NCI-H1417 (cell line): ENCODE measurements around the gene ACAA2.

Source experiments
- DNase-seq, 3 experiments: peaks; one replicate each; lab custom pipeline; 2025; lab: John Stamatoyannopoulos, UW

The ACAA2 gene

DNA sequence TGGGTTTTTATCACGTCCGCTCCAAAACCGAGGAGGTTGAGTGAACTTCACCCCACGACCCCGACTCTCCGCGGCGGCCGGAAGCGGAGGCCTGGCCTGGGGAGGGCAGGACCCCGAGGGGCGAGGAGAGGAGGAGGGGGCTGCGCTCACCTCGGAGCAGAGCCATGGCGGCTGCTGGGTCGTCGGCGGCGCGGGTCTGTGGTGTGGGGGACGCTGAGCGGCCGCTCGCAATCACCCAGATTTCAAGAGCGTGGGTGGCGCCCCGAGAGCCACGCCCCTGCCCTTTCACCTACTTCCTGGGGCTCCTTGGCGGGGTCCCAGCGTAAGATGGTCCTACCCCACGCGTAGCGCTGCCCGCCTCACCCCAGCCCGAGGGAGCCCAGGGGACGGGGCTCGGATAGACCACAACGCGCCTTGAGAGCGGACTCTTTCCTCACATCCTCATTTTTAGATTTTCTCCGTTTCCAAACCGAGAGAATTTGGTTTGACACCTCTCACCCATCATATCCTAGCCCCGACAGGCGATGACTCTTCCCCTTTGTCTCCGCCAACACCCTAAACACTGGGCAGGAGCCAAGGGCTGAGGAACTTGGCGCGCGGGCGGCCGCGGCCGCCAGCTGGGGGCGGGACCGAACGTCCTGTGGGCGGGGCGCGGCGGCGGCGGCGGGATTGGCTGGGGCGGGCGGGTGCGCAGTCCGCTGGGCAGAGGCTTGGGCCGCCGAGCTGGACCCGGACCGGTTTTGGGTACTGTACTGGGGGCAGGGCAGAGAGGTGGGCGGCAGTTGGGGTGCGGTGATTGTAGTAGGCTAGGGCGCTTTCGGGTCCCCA, at the start of gene ACAA2:
Gene ACAA2, minus strand, starts transcription at position 215 of the 828 bp plus-strand sequence. Its CDS starts 49 bp downstream, at position 166.
- DNase-seq, result peak; percentile 80 to 97 (median 96)

DNA sequence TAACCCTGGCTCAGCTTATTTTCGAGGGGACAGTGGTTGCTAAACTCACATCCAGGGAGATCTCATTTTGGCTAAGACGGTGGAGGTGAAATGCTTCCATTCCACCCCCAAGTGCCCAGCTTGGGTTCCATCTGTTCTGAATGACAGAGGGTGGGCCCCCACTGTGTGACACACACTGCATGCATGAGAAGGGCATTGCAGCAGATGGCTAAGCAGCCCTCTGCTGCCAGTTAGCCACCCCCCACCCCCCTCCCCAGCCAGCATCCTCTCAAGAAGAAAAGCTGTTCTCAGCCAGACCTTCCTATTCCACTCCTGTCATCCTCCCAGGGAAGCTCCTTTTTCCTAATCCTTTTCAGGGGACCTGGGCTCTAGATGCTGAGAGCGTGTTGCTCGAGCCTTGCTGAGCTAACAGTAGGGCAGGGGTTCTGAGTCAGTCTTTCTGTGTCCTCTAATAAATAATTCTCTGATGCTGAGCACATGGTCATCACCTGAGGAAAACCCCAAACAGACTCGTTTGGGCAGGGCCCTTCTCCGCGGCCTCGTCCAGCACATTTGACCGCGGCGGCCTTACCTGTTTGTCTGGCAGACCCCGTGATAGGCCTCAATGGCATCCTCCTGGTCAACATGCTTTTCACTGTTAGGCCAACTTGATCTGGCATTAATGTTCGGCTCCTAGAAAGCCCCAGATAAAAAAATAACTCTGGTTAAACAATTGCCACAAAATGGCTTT, 49.5 kb upstream of the ACAA2 start:
- DNase-seq, result no peak

DNA sequence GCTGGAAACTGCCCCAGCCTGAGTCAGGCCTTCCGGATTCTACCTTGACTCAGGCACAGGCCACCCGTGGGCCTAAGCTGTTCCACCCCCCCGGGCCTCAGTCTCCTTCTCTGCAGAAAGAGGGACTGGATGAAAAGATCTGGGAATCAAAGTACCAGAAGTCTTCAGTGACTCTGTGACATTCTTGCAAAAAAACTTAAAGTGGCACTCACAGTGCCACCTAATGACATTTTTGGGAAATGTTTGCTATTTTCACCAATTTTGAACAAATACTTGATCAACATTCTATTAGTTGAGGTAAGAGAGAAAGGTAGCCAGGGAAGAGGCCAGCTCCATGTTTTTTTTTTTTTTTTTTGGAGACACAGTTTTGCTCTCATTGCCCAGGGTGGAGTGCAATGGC, 48.3 kb upstream of the ACAA2 start:
- peak in 1 of 3 experiments; percentile 23 for DNase-seq

DNA sequence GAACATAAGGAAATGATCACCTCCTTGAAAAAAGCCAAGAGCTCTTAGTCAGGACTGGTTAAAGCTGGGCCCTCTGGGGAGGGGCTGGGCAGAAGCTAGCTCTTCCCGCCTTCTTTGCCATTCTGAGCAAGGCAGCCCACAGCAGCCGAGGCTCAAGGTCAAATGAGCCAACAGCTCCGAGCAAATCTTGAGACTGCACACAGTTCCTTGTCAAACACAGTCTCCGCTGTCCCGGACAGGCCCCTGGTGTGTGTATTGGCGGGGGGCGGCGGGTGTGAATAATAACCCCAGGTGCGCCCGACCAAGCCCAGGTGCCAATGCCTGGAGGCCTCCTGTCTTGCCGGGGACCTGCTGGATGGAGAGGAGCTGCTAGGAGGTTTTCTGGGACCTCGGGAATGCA, 46.4 kb upstream of the ACAA2 start:
- DNase-seq, result no peak

- no peak for DNase-seq
These were observed 45.7 kb upstream of the ACAA2 start for GRCh38 chr18:49859021-49859359.

- peak; percentile 69 to 89 (median 81) for DNase-seq
These were observed 45.1 kb upstream of the ACAA2 start for GRCh38 chr18:49858309-49859020.

GRCh38 chr18:49857708-49858107, 44.4 kb upstream of the ACAA2 start:
- DNase-seq, result peak in 1 of 3 experiments; percentile 23

- no peak for DNase-seq
These were observed 43.2 kb upstream of the ACAA2 start for GRCh38 chr18:49856496-49856895.

DNA sequence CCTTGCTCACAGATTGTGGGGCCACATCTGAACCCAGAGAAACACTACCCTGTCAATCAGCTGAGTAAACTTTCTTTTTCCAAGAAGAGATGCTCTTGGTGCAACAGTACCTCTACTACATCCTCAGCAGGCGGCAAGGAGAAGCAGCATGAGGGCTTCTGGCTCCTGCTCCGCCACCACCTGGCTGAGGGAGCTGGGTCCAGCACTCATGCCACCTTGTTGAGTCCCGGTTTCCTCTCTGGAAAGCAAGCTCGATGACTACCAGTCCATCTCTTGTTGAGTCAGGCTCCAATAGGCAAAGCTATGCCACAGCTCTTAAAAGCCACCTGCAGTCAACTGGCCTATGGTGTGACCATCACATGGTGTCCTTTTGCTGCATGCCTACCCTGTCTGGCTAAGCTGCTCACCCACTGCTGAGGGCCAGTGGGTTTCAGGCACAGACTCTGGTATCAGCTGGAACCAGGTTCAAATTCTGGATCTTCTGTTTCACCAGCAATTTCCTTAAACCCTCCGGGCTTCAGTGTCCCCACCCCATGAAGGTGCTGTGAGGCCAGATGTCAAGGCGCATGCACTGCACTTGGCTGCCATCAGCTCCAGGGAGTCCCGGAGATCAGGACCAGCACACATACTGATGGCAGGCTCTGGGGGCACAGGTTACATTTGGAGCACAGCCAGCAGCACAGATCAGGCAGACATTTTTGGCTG, 42.5 kb upstream of the ACAA2 start:
- DNase-seq, result no peak

DNA sequence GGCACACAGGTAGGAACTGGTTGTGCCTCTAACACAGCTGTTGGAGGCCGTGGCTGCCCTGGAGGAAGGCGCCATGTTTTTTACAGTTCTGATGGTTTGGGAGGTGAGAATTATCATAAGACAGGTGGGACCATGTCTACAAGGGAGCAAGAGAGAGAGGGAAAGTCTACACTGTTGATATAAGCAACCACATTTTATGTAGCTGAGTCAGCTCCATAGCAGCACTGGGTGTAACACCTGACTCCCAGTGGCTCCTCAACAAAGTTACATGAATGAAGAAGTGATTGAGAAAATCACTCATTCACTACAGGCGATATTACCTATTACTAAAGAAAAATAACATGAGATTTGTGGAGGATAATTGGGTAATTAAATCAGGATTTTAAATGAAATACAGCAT, 41.3 kb upstream of the ACAA2 start:
- DNase-seq, result no peak

DNA sequence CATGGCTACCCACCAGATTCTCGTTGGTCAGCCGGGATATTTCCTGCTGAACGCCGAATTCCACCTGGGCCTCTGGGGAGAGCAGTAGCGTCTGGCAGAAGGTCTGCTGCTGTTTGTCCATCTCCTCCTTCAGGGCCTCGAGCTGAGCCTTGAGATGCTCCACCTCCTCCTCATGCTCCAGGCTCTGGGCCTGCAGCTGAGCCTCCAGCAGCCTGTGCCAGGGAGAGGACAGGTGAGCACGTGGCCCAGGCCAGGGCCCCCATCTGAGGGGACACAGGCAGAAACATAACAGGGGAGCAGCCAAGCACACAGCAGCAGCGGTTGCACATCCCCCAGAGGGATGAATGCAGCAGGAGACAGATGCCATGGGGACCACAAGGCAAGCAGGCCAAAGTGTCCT, 40.1 kb upstream of the ACAA2 start:
- DNase-seq, result no peak

DNA sequence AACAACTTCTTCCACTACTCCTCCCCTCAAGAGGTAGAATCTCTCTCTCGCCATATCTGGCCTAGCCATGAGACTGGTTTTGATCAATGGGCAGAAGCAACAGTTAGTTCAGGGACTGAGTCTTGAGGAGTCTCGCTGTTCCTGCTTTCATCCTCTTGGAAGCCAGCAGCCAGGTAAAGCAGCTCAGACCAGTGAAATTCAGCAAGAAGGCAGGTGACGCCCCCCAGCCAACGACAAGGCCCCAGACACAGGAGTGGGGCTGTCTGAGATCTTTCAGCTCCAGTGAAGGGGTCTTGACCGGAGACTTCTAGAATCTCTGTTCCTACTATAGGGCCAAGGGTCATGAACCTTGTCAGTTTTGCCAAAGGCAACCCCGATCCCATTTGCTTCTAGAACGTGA, 39.7 kb upstream of the ACAA2 start:
- DNase-seq, result no peak

GRCh38 chr18:49851624-49852023, 38.3 kb upstream of the ACAA2 start:
- peak; percentile 16 to 50 (median 26) for DNase-seq

DNA sequence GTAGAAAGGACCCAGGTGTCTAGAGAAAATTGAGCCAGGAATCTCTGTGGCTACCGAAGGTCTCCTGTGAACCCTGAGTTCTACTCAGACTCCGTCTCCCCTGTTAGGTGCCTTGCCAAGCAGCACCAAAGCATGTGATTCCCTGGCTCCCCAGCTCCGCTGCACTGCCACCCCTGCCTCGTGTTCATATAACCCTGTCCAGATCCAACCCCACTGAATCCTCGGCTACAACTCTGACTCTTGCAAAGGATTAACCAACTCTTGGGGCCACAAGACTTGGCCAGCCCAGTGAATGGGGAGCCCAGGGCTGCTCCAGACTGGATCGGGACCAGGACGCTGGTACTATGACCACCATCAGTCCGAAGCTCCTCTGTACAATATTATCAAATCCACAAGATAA, 37.3 kb upstream of the ACAA2 start:
- peak in 1 of 3 experiments; percentile 35 for DNase-seq

GRCh38 chr18:49849331-49850217, 36.2 kb upstream of the ACAA2 start:
- peak; percentile 90 to 99 (median 98) for DNase-seq

DNA sequence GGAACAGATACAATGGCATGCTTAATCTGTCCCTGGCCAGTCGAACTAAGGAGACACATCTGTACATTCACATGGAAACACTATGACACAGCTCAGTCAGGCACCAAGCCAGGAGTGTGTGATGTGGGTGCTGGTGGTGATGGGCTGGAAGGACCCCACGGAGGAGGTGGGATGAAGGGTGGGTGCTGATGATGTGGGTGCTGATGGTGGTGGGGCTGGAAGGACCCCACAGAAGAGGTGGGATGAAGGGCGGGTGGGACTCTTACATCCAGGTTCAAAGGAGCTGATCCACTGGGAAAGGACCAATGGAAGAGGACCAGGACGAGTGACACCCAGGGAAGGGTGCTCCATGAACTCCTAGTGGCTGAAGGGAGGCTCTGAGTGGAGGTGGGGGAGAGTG, 34.8 kb upstream of the ACAA2 start:
- DNase-seq, result no peak

GRCh38 chr18:49847524-49847923, 34.2 kb upstream of the ACAA2 start:
- no peak for DNase-seq

GRCh38 chr18:49846718-49847470, 33.6 kb upstream of the ACAA2 start:
- peak; percentile 81 to 95 (median 90) for DNase-seq

- peak in 2 of 3 experiments; percentile 57 to 65 for DNase-seq
These were observed 33.0 kb upstream of the ACAA2 start for GRCh38 chr18:49846361-49846662.

GRCh38 chr18:49845629-49846360, 32.5 kb upstream of the ACAA2 start:
- peak in 1 of 3 experiments; percentile 77 for DNase-seq
